GM18861 (cell line): ENCODE measurements around the gene CDC73.
"Not testable (repeated sequence)": the region's sequence is repeated elsewhere in the genome, so short reads cannot be mapped to it uniquely, and the experiment has no call there.

ENCODE experiments used
- ATAC-seq: cut with Tn5 transposase; IDR thresholded peaks from one replicate; pipeline ENCODE4 v1.9.1; 2021; ENCODE audit not compliant: unreplicated experiment

The CDC73 gene

DNA sequence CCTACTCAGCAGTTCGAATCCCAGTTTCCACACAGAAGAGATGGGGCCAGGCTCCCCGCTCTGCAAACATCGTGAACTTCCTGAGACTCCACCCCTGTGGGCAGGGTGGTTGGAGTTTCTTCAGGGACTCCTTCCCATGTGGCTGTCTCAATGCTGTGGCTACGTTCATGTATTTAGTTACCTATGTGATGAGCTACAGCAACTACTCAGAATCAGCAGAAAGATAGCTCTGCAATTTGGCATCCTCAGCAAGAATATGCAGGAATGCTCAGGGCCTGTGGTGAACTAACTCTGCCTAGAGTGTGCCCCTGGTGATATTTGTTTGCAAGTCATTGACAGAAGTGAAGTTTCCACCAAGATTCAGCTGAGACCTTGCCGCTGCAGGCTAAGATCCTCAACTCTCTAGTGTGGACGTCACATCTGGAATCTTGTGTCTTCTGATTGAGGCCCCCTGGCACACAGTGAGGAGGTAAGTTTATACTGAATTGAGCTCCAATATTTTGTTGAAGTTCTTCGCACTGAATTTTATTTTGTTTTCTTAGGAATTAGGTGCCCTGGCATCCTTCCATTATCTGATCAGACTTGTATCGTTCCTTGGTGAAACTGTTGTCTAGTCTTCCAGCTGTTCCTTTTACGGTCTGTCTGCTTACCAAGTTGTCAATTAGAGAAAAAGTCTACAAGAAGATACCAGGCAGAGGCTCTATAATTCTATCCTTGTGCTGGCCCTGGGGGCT, 8.4 kb upstream of the CDC73 start:
- no peak for ATAC-seq

DNA sequence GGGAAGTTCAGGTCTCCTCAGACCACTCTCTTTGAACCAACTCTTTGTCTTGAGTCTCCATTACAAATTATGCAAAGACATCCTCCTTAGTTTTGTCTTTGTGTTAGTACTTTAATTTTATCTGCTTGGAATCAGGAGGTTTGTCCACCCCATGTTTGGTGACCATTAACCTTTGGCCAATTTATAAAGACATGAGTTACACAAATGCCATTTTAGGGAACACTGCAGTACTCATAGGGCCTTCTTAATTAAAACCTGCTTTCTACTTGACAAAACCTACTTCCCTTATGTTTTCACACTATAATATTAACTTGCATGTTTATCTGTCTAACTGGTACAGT, 7.9 kb upstream of the CDC73 start:
- no peak for ATAC-seq

DNA sequence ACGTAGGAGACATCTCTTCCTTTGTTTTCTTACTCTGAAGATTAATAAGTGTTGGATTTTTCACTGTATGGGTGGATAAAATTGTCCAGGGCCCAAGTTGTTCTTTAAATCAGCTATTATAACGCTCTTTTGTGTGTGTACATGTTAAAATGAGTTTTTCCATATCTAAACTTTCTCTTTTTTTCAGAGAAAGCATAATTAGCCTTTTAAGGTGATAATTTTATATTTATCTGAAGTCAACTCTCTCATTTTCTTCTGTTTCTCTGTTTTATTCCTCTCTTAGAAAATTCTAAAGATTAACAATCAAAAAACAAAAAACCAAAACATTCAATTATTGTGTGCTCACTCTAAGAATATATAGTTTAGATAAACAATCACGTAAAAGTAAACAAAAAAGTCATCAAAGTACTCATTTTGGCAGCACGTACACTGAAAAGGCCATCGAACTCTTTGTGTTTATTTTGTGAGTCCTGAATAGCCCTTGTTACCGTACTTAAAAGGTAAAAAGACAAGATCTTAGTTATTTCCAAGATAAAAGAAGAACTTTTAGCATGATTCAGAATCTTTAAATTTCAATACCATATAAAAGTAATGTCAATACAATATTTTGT, 7.2 kb upstream of the CDC73 start:
- no peak for ATAC-seq

DNA sequence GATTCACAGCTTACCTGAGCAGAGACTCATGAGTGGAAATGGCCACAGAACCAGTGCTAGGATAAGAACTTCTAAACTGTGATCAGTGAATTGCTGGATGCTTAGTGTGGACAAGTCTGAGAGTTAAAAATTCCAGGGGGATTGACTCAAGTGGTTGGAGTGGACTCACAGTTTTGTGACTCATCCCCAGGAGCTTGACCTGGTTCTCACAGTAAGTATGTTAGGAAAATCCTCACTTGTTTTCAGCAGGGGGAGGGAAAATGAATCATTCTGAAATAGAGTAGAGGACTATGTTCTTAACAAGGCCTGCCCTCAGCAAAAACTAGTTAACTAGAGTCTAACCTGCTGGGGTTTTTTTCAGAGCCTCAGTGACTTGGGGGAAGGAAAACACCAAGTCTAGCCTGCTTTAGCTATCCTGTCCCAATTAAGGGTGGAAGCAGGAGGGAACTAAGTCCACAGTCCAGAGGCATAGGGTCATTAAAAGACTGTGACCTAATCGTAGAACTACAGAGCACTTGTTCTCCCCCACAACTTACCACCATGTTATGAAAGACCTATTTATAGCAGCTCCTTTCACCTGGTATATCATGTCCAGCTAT, 6.1 kb upstream of the CDC73 start:
- no peak for ATAC-seq

DNA sequence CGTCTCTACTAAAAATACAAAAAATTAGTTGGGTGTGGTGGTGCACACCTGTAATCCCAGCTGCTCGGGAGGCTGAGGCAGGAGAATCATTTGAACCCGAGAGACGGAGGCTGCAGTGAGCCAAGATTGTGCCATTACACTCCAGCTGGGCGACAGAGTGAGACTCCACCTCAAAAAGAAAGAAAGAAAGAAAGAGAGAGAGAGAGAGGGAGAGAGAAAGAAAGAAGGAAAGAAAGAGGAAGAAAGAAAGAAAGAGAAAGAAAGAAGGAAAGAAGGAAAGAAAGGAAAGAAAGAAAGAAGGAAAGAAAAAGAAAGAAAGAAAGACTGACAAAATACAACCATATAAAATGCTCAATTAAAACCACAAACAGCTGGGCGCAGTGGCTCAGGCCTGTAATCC, 4.7 kb upstream of the CDC73 start:
- not testable (repeated sequence) for ATAC-seq

DNA sequence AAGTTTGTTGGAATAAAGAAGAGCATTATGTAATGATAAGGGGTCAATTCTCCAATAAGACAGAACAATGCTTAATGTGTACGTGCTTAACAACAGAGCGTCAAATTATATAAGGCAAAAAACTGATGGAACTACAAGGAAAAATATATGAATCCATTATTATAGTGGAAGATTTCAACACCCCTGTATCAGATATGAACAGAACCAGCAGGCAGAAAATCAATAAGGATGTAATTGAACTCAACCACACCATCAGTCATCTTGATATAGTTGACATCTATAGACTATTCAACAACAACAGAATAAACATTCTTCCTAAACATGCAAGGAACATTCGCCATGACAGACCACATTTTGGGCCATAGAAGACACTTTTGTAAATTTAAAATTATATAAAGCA, 3.6 kb upstream of the CDC73 start:
- ATAC-seq: no peak

DNA sequence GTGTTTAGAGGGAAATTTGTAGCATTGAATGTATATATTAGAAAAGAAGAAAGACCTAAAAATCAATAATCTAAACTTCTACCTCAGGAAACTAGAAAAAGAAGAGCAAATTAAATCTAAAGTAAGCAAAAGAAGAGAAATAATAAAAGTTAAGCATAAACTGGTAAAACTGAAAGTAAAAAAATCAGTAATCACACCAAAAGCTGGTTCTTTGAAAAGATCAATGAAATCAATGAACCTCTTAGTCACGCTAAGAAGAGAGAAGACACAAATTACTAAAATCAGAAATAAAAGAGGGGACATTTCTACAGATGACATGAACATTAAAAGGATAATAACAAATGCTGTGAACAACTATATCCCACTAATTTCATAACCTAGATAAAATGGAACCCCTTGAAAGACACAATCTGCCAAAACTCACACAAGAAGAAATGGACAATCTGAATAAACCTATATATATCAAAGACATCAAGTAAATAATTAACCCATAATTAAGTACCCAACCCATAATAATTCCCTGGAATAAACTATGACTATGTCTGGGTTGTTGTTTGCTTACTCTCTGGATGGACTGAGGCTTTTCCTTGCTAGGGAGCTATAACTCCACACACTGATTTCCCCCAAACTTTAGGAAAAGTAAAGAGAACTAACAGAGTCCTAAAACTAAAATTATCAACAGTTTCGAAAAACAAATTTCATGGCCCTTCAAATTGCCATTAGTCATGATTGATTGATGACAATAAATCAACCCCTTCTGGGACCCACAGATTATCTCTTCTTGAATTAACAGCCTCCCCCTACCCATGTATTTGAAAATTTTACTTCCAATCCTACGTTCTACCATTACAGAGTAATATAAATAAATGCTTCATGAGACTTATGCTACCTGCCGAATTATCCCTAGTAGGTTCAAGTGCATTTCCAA, 2.8 kb upstream of the CDC73 start:
- no peak for ATAC-seq

DNA sequence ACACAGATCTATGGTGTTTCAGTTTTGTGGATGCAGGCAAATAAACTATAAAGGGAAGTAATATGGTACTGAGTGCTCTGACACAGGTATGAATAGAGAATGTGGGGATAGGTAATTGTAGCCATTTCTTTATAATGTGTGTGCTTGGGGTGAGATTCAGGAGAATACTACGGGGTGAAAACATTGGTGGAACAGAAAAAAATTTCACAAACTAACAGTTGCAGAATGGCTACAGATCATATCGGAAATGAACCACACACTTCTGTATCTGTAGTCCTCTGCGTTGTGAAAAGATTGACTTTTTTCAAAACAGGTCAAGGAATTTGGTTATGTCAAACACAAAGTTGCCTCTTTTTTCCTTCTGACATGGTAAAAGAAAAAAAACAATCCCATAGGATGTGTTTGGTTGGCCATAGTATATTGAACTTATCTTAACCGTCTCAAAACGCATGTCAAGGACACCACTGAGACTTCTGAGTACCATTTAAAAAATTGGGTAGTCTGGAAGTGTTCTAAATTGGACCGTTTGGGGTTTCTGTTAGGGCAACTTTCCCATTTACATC, 1.1 kb upstream of the CDC73 start:
- no peak for ATAC-seq

DNA sequence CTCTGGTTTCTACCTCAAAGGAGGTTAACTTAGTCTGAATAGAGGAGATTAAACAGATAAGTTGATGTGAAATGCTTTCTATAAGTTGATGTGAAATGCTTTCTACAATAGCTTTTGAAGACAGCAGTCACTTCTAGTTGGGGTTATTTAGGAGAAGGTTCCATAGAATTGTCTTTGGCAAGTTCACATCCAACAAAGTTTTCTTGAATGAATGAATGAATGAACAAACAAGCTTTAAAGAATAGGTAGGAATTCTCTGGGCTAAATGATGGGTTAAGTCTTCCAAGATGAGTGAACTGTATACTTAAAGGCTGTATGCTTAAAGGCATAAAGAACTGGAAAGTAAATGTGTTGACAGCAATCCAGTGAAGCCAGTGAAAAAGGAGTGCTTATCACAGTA, 1.9 kb downstream of the CDC73 start:
- ATAC-seq: no peak

DNA sequence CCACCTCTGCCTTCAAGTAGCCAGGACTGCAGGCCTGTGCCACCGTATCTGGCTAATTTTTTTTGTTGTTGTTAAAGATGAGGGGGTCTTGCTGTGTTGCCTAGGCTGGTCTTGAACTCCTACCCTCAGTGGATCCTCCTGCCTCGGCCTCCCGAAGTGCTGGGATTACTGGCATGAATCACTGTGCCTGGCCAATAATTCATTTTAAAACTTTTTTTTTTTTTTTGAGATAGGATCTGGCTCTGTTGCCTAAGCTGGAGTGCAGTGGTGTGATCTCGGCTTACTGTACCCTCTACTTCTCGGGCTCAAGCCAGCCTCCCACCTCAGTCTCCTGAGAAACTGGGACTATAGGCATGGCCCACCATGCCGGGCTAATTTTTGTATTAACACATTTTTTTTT, 3.5 kb downstream of the CDC73 start:
- no peak for ATAC-seq

DNA sequence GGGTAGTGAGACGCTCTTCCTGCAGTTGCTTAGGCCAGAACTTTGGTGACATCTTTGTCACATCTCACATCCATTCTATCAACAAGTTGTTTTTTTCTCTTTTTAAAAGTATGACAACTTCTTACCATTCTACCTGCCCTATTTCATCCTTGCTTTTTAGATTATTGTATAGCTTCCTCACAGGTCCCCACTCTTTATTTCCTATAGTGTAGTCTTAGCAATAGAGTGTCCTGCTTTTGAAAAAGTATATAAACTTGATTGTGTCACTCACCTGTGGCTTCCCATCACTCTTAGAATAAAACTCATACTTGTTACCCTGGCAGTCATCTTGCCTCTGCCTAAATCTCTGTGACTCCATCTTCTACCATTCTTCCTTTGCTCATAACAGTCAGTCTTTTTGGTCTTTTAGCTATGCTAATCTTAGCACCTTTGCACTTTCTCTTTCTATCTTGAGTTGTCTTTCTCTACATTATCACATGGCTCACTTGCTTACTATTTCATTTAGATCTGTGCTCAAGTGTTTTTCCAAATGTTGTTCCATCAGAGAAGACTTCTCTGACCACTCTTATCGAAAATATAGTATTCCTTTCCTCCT, 9.5 kb downstream of the CDC73 start:
- ATAC-seq: no peak

DNA sequence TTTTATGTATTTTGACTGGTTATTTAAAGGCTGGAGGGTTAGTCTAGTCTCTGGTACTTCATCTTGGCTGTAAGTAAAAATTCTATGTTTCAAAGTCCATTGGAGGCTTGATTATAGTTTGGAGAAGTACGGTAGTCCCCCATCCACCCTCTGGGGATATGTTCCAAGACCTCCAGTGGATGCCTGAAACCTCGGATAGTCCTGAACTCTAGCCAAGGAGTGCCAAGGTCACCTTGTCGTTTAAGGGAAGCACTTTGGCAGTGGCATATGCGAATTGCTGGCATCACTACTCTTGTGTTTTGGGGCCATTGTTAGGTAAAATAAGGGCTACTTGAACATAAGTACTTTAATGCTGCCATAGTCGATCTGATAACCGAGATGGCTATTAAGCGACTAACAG, 18.4 kb downstream of the CDC73 start:
- no peak for ATAC-seq

DNA sequence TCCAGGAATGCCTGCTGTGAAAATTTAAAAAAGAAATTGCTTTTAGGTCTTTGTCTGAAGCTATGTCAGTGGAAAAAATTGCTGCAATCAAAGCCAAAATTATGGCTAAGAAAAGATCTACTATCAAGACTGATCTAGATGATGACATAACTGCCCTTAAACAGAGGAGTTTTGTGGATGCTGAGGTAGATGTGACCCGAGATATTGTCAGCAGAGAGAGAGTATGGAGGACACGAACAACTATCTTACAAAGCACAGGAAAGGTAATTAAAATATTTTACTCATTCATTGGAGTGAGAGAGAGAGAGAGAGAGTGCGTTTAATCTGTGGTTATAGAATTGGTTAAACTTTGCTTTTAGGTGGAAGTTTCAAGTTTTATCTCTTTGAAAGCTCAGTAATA, 20.0 kb downstream of the CDC73 start:
- ATAC-seq: no peak

DNA sequence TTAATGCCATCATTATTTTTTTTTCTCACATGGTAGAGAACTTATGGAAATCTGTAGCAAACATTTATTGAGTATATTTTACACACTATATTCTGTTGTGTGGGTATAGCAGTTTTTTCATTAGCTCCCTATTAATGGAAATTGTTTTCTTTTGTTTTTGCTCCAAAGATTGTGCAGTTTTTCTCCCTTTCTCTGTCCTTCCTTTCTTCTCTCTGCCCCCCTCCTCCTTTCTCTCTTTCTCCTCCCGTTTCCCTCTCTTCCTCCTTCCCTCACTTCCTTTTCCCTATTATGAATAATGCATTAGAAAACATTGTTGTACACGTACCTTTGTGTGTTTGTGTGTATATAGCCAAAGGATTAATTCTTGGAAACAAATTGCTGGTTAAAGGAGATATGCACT, 20.6 kb downstream of the CDC73 start:
- no peak for ATAC-seq

DNA sequence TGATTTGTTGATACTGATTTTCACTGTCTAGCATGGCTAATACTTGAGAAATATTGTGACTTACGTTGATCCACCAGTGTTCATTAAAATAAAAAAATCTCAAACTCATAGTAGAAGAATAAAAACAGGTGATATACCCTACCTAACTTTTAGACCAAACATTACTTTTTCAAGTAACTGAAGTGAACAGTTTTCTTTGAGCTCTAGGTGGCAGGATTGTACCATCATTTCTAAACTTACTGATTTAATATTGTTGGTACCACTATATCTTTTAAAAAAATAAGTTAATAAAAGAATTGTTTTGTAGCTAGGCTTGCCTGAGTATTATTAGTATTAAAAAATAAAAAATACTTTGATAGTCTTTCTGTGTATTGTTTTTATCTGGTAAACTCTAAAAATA, 21.5 kb downstream of the CDC73 start:
- no peak for ATAC-seq

DNA sequence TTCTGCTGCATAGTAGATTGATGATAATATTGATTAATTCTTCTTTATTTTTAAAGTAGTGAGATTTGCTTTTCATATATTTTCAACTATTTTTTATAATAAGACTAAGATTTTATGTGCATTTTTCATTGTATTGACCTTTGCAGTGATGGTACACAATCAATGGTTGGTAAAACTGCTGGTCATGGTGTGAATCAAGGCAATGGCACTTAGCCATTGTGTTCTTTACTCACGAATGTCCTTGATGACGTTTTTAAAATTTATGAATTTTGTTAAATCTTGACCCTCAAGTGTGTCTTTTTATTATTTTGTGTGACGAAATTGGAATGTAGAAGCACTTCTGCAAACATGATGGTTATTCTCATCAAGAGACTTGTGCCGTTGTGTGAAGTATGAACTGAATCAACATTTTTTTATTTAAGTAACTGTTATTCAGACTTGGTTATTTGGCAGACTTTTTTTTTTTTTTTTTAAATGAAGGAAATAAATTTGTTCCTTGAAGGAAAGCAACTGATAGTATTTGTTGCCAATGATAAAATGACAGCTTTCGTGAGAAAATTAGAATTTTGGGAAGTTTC, 22.6 kb downstream of the CDC73 start:
- no peak for ATAC-seq

DNA sequence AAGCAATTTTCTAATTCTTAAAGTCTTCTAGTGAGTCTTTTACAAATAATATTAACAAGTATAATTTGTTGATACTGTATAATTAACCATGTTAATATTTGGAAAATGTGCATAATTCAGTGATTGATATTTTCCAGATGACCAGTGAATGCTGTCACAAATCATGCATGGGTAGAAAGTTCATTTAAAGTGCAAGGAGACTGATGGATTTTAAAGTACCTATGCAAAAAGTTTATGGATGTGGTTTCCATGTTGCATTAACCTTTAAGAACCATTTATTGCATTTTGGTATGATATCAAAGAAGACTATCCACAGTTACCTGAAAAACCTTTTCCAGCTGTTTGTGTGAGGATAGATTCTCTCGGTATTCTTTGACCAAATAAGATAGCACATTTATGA, 23.2 kb downstream of the CDC73 start:
- ATAC-seq: no peak

DNA sequence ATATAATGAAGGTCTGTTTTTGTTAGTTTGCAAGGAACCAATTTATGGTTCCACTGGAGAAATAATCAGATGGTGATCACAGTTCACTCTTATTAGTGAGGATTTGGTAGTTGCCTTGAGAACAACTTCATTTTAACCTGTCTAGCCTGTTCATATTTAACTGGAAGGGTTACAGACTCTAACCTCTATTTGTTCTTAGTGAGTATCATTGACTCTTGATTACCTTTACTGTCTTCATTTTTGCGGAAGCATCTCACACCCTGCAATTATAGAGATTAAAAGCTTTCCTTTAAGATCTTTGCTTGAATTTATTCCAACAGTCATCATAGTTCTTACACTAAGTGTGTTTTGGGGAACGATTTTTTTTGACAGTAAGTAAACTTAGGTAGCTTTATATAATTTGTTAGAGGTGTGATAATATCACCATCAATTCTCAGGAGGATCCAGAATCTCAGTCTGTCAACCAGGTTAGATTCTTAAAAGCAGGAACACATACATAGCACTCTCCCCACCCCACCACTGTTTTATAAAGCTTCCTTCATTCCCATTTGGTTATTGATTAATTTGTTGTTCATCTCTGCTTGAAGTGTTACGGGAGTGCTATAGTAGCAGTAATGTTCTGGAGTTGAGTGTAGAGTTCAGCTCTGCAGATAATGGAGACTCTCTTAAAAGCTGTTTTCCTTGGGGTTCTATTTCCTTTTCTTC, 34.4 kb downstream of the CDC73 start:
- ATAC-seq: no peak

DNA sequence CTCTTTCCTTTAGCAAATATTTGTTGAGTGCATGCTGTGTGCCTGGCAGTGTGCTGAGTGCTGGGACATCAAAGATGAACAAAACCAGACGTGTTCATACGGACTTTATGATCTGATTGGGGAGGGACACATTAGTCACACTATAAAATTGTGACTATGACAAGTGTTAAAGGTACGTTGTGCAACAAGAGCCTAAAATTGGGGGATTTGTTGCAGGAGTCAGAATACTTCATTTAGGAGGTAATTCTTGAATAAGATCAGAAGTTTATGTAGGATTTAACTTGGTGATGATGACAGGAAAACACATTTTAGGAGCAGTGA, 35.0 kb downstream of the CDC73 start:
- ATAC-seq: no peak

DNA sequence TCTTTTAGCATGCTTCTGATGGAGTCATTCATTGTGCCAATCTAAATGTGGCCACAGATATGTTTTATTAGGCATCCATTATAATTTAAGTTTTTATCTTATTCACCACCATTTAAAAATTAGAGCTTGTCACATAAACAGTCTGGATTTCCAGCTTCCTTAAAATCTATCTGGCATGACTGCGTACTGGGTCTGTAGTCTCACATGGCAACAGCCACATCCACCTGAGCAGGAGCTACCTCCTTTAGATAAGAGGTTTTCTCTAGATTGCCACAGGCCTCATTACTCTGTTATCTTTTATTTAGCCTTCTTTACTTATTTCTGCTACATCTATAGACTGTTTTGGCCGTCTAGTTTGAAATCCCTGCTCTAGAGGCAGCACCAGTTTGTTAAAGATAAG, 35.5 kb downstream of the CDC73 start:
- ATAC-seq: no peak
